Frontal cortex (tissue), 4 donors: ENCODE data around the gene CSPG4. TPM values are rescaled to one million over a fixed set of nuclear protein-coding genes. Genes with fewer than 3 reads are reported as not detected.

ENCODE experiments used
- DNase-seq, 2 donors: peaks; one replicate each; pipeline ENCODE4 v3.0.0; 2012; ENCODE audit warnings: low spot score in 2 of 2
- FAIRE-seq: peaks from 2 replicates; lab custom pipeline; 2012; peaks lifted over from hg19 to GRCh38; lab: Jason Lieb, UNC
- total RNA-seq: library from RNA; depleted of rRNA; stranded (reverse); fragments of >200 nt; gene quantifications from one replicate; pipeline ENCODE4 v1.2.3, GENCODE V29; 2014
- donor health status: control.
- donor health status: control.
- donor health status: control.

CSPG4 gene
- total RNA-seq, 1 donor from 2014 or later, result 4.5 TPM

GRCh38 chr15:75659141-75659771 lies 53.4 kb downstream of the CSPG4 start:
- DNase-seq (no peak), FAIRE-seq (no peak)

DNA sequence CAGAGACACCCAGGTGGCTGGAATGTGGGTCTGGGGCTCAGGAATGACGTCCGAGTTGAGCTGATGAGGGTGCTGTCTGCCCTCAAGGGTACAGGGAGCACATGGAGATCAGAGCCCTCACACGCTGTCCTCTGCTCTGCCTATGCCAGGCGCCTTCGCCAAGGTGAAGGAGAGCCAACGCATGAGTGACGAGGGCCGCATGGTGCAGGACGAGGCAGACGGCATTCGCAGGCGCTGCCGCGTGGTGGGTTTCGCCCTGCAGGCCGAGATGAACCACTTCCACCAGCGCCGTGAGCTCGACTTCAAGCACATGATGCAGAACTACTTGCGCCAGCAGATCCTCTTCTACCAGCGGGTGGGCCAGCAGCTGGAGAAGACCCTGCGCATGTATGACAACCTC lies 55.8 kb downstream of the CSPG4 start:
- no peak for FAIRE-seq

GRCh38 chr15:75656331-75656730 lies 56.3 kb downstream of the CSPG4 start:
- FAIRE-seq, result no peak

More for the DNA sequence above, 55.8 kb downstream of the CSPG4 start:
- DNase-seq, result no peak

DNA sequence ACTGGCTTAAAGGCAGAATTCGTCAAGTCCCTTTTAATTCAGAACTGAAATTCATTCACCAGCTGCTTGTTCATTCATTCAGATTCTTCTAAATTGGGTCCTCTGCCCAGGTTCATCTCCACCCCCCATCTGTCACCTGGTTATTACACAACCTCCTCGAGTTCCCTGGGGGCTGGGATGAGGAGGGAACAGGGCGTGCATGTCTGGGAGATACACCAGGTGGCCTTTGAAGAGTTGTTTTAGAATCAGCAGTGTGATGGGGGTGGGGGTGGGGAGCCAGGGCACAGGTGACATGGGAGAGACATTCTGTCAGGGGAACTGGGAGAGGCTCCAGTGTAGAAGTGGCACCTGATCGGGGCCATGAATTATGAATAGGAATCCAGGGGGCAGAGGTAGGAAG lies 56.7 kb downstream of the CSPG4 start:
- no peak for DNase-seq
- no peak for FAIRE-seq

More at GRCh38 chr15:75656331-75656730, 56.3 kb downstream of the CSPG4 start:
- DNase-seq, result no peak

- DNase-seq (no peak), FAIRE-seq (no peak)
These were observed 58.3 kb downstream of the CSPG4 start for GRCh38 chr15:75654201-75654907.

DNA sequence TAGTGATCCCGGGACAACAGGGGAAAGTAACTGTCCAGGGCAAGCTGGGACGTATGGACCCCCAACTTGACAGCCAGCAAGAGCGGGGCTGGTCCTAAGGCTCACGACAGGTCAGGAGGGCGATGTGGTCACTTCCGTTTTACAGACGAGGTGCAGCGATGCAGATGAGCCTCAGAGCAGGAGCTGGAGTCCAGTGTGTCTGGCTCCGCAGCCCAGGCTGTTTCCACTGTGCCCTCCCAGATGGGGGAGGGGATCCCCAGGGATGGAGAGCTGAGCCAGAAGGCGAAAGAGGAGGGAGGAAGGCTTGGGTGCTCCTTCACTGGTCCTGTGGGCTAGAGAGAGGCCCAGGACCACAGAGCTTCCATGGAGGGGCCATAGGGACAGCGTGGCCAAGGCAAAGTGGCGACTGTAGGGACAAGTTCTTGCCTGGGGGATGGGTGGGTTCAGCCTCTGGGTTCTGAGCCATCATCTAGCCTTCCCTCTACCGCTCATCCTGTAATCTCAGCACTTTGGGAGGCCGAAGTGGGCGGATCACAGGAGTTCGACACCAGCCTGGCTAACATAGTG lies 59.2 kb downstream of the CSPG4 start:
- FAIRE-seq (no peak), DNase-seq (no peak)

- DNase-seq (no peak), FAIRE-seq (no peak)
These were observed 60.7 kb downstream of the CSPG4 start for GRCh38 chr15:75651810-75652543.

DNA sequence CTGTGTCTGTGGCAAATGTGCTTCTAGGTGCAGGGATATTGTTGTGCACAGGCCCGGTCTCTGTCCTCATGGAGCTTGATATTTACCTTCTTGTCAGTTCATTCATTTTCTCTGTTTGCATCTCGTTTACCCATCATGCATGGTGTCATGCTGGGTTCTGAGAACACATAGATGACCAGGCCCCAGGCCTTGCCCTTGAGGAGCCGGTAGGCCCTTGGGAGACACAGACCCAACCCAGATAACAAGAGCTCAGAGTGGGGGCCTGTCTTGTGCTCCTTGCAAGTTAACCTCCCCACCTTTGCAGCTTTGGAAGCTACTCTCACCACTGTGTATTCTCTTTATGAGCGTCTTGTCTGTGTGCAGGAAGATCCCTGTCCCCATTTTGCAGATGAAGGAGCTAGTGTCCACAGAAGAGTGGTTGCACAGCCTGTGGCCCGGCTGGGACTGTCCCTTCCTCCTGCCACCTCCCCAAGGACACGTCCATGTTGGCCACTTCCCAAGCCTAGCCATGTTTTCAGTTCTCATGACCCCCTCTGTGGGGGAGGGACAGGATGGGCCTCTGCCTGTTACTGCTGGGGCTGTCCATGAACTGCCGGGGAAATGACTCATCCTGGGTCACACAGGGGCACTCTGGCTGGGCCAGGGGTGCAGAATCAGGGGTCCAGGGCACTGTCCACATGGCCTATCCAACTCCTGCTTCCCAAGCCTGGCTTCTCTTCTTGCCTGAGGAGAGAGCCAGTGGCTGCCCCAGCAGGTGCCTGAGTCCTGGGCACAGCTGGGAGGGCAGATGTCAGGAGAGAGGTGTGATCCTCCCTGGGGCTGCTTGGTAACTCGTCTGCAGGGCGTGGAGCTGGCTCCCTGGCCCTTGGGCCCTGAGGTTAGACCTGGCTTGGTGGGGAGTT lies 61.5 kb downstream of the CSPG4 start:
- DNase-seq (no peak), FAIRE-seq (no peak)

GRCh38 chr15:75649848-75650247 lies 62.8 kb downstream of the CSPG4 start:
- DNase-seq, result no peak
- no peak for FAIRE-seq

DNA sequence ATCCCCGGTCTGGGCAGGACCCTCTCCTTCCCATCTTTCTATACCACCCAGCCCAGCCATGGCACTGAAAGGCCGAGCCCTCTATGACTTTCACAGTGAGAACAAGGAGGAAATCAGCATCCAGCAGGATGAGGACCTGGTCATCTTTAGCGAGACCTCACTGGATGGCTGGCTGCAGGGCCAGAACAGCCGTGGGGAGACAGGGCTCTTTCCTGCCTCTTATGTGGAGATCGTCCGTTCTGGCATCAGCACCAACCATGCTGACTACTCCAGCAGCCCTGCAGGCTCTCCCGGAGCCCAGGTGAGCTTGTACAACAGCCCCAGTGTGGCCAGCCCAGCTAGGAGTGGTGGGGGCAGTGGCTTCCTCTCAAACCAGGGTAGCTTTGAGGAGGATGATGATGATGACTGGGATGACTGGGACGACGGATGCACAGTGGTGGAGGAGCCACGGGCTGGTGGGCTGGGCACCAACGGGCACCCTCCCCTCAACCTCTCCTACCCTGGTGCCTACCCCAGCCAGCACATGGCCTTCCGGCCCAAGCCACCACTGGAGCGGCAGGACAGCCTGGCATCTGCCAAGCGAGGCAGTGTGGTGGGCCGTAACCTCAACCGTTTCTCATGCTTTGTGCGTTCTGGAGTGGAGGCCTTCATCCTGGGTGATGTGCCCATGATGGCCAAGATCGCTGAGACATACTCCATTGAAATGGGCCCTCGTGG lies 63.4 kb downstream of the CSPG4 start:
- FAIRE-seq (no peak), DNase-seq (no peak)

- FAIRE-seq (no peak), DNase-seq (peak; percentile 54 to 62)
These were observed 64.3 kb downstream of the CSPG4 start for GRCh38 chr15:75648156-75649000.

GRCh38 chr15:75647370-75648155 lies 65.1 kb downstream of the CSPG4 start, which contains the start of gene SNX33:
TSS of gene SNX33 (plus strand) at chr15:75647912. CDS start at chr15:75649103, 1,191 bp downstream.
- FAIRE-seq (no peak), DNase-seq (peak; percentile 73 to 76)

- FAIRE-seq (no peak), DNase-seq (peak in 1 of 2 donors; percentile 54)
These were observed 65.7 kb downstream of the CSPG4 start for GRCh38 chr15:75646944-75647364.

DNA sequence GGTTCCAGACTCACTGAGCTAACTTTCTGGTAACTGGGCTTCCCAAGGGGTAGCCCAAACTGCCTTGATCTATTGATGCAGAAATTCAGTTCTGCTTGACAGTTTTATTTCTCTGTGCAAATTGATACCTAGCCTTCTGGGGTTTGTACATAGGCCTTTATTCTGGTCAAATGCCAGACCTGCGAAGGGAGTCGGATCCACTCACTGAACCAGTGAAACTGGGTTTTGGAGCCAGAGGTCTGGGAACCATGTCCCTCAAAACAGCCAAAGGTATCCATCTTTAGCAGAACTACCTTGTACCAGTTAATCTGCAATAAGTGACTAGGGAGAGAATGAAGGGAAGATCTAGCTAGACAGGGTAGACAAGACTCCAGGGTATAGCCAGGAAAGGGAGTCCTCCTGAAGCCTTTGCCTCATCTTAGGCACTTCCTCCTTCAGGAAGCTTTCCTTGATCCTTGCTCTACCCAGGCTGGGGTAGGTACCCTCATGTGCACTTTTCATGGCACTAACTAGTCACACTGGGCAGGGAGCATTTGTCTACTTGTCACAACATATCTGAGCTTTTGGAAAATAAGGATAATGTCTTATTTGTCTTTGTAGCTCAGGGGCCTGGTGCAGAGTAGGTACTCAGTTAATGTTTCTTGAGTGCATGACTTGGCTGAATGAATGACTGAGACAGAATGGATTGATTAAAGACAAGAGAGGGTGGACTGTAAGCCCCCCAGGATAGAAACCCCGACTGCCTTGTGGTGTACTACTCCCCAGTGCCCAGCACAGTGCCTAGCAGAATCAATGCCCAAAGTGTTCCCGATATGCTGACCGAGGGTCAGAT lies 66.3 kb downstream of the CSPG4 start:
- FAIRE-seq, result no peak
- DNase-seq, result no peak

DNA sequence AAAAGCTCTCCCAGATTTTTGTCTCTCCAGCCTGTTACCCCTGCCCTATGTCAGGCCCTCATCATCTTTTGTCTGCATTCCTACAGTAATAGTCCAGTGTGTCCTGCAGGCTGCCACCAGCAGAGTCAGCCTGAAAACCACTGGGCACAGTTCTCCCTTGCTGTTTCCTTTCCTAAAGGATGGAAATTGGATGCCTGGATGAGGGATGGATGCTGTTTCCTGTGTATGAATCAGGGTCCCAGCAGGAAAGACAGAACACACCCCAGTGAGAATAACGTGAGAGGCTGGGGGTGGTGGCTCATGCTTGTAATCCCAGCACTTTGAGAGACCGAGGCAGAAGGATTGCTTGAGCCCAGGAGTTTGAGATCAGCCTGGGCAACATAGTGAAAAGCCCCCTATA lies 68.3 kb downstream of the CSPG4 start:
- DNase-seq (no peak), FAIRE-seq (no peak)

GRCh38 chr15:75641603-75642002 lies 71.0 kb downstream of the CSPG4 start:
- DNase-seq (no peak), FAIRE-seq (no peak)
